Transverse colon (tissue), 4 donors: ENCODE measurements around the gene GOLGA1.

Experiments used
- CTCF ChIP-seq, 5 experiments: fragments of 200-600 bp in 3 of 5; fragments of 450-650 bp in 2 of 5; sonication (generic) in 3 of 5; IDR thresholded peaks; 1 replicate in 2 of 5; 2 replicates in 3 of 5; pipeline ENCODE4 v1.5.1; 2016 to 2017; ENCODE audit warnings: antibody characterized with exemption in 5 of 5, inconsistent platforms in 3 of 5, mild to moderate bottlenecking in 2 of 5, moderate library complexity in 1 of 5
- EP300 ChIP-seq: sonication (generic); formaldehyde crosslinking; IDR thresholded peaks from one replicate; pipeline ENCODE4 v1.6.1; 2017; ENCODE audit warnings: antibody characterized with exemption, low read depth
- POLR2A ChIP-seq: fragments of 450-650 bp; IDR thresholded peaks from one replicate; pipeline ENCODE4 v1.6.1; 2016; ENCODE audit warnings: antibody characterized with exemption, mild to moderate bottlenecking, moderate library complexity
- POLR2AphosphoS5 ChIP-seq, 3 donors: sonication (generic); formaldehyde crosslinking; IDR thresholded peaks; one replicate each; pipeline ENCODE4 v1.6.1; 2016; ENCODE audit warnings: antibody characterized with exemption in 3 of 3

- TF ChIP-seq POLR2AphosphoS5 (IDR thresholded peaks at IDR 0.05) (no peak), CTCF (IDR thresholded peaks at IDR 0.05) (no peak), POLR2A (no peak), EP300 (no peak)
These were observed 61.7 kb downstream of the GOLGA1 start for GRCh38 chr9:124879226-124879625.
